AG10803 (cell line): ENCODE data around the gene TCTN2.

ENCODE experiments used
- DNase-seq: peaks from one replicate; pipeline ENCODE4 v3.0.0; 2010; ENCODE audit warnings: low read depth
- H3K4me3 ChIP-seq: 2 replicates; pipeline ENCODE4 v1.5.1; 2011; ENCODE audit warnings: mild to moderate bottlenecking, low read length, control low read depth
- TF ChIP-seq, protein P1 (sequence below): conservative IDR thresholded peaks from 2 replicates; pipeline ENCODE4 v1.5.1; 2011; ENCODE audit warnings: mild to moderate bottlenecking, low read length, control low read depth, inconsistent platforms

Gene TCTN2

DNA sequence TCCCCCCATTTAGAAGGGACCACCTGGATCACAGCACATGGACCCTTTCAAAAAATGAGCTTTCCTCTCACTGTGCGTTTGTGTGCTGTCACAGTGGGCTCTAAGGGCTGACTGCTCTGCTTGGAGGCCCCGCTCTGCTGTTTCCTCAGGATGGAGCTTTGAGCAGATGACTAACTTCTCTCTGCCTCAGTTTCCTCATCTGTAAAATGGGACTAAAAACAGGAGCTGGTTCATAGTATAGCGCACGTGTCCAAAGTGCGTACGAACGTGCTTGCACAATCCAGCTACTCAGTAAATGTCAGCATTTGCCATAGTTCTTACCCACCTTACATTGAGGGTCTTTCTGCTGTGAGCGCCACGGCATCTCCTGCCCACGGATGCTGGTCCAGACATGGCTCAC lies 78.4 kb downstream of the TCTN2 start:
- H3K4me3 ChIP-seq, result no peak overlapping the region
- no peak for DNase-seq
- TF ChIP-seq, protein P1, sequence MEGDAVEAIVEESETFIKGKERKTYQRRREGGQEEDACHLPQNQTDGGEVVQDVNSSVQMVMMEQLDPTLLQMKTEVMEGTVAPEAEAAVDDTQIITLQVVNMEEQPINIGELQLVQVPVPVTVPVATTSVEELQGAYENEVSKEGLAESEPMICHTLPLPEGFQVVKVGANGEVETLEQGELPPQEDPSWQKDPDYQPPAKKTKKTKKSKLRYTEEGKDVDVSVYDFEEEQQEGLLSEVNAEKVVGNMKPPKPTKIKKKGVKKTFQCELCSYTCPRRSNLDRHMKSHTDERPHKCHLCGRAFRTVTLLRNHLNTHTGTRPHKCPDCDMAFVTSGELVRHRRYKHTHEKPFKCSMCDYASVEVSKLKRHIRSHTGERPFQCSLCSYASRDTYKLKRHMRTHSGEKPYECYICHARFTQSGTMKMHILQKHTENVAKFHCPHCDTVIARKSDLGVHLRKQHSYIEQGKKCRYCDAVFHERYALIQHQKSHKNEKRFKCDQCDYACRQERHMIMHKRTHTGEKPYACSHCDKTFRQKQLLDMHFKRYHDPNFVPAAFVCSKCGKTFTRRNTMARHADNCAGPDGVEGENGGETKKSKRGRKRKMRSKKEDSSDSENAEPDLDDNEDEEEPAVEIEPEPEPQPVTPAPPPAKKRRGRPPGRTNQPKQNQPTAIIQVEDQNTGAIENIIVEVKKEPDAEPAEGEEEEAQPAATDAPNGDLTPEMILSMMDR, result no peak

DNA sequence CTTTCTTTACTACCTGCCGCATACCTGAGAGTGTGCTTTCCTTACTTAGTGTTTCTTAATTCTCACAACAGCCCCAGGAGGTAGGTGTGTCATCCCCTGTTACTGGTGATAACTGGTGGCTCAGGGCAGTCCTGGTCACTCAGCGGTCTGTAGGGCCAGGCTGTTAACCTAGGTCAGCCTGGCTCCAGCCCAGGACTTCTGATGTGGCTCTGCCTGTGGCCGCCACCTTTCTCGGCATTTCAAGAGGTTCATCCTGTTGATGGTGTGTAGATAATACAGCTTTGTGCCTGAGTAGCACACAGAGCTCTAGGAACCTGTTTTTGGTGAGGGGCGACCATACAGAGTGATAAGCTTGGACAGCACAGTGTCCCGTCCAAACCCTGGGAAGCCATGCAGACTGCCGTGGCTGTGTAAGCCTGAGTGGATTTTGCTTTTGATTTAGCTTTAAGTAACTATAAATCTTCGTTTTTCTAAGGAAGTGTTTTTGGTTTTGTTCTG lies 79.3 kb downstream of the TCTN2 start:
- no peak overlapping the region for H3K4me3 ChIP-seq
- TF ChIP-seq, protein P1, result no peak
- DNase-seq, result no peak

DNA sequence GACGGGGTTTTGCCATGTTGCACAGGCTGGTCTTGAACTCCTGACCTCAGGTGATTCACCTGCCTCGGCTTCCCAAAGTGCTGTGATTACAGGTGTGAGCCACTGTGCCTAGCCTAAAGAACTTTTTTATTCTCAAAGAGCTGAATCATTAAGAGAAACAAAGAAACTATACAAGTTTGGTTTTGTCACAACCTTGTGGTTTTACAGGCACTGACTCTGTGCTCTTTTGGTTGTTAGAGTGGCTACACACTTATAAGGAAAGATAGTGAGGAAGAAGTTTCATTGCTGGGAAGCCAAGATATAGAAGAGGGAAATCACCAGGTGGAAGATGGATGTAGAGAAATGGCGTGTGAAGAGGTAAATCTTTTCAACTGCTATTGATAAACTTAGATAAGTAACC lies 81.1 kb downstream of the TCTN2 start:
- TF ChIP-seq, protein P1, result no peak
- no peak for DNase-seq

DNA sequence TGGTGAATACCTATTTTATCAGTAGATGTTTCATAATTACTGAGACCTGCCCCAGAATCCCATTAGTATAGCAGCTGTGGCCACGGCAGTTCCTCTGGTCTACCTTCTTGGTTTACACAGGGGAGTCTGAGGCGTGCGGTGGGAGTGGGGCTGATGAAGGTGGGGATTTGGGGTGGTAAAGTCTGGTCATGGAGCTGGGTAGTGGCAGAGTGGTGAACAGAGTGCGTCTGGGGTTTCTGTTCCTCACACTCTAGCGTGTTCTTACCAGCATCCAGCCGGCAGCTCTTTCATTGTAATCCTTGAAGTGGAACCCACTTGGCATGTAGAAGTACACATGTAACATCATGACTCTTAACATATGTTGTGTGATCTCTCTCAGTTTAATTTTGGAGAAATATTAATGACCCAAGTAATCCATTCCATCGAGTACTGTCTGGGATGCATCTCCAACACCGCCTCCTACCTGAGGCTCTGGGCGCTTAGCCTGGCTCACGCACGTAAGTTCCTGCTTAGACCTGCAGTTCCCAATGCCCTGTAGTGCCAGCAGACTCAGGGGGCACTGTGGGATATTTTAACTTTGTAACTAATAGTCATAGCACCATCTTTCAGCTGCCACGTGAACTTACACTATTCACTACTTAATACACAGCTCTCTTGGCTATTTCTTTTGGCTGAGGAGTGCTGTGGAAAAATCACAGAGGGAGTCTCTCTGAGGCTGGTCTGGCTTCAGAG lies 83.3 kb downstream of the TCTN2 start:
- H3K4me3 ChIP-seq, result no peak overlapping the region
- TF ChIP-seq, protein P1, result no peak
- DNase-seq, result no peak

More for the DNA sequence above, 81.1 kb downstream of the TCTN2 start:
- H3K4me3 ChIP-seq, result no peak overlapping the region

DNA sequence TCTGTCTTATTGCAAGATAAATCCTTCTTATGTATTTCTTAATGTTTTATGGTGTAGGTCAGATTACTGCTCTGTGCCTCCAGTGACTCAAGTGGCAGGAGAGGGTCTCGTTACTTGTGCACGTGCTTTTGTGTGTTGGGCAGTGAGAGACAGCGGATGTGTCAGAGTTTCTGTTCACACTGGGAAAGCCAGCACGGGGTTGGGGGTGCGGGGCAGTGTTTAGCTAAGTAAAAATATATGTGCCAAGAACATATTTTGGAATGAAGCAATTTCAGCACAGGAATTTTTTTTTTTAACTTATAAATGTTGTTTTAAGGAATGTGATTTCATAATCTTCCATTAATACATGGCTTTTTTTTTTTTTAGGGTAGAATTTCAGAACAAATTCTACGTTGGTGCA lies 86.6 kb downstream of the TCTN2 start:
- no peak overlapping the region for H3K4me3 ChIP-seq
- TF ChIP-seq, protein P1, result no peak
- peak; percentile 75 for DNase-seq
